Activated naive CD8-positive, alpha-beta T cell treated with anti-CD3 and anti-CD28 coated beads, Interleukin-2, amount 50 U/mL, for 16 hours (primary cell): Measurements from ENCODE around the gene RABGGTA.
A peak's percentile ranks its signal among the peaks of the same experiment; 100 is the strongest.

Experiments used
- DNase-seq: peaks from one replicate; pipeline ENCODE4 v3.0.0-alpha.2; 2020; ENCODE audit warnings: low read depth, low spot score

The RABGGTA gene

GRCh38 chr14:24279301-24280186, 8.1 kb upstream of the RABGGTA start:
- DNase-seq: no peak

- DNase-seq: no peak
Observed at GRCh38 chr14:24278424-24278823, 7.0 kb upstream of the RABGGTA start.

GRCh38 chr14:24277606-24278321, 6.4 kb upstream of the RABGGTA start:
- DNase-seq: no peak

DNA sequence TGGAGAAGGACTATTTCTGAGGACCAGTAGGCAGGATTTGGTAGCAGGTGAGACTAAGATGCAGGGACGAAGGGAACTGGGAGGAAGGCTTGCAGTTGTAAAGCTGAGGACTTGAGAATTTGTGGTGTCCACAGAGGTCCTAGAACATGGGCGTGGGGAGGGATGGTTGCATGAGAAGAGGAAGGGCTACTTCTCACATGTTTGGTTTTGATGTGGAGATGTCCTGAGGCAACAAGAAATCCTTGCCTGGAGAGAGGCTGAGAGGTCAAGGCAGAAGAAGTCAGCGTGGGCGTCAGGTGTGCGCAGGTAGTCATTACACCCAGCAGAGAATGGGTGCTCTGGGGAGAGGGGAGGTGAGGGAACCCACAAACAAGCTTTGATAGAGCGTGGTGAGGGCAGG, 5.7 kb upstream of the RABGGTA start:
- no peak for DNase-seq

DNA sequence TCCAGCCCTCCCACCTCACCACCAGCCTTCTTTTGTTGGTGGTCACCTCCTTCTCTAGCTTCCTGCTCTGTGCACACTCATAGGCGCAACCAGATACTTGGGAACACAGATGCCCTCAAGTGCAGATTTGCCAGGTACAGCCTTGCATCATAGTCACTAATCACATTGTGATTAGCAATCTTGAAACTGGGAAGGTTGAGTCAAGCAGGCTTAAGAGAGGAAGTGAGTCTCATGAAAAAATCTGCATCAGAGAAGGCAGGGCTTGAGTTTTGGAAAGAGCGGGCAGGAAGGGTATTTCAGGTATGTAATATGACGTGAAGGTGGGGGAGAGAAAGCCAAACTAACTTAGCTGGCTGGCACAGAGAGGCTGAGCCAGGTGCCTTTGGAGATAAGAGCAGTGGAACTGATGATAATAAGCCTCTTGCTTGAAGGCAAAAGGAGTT, 2.7 kb upstream of the RABGGTA start:
- peak; percentile 20 for DNase-seq

DNA sequence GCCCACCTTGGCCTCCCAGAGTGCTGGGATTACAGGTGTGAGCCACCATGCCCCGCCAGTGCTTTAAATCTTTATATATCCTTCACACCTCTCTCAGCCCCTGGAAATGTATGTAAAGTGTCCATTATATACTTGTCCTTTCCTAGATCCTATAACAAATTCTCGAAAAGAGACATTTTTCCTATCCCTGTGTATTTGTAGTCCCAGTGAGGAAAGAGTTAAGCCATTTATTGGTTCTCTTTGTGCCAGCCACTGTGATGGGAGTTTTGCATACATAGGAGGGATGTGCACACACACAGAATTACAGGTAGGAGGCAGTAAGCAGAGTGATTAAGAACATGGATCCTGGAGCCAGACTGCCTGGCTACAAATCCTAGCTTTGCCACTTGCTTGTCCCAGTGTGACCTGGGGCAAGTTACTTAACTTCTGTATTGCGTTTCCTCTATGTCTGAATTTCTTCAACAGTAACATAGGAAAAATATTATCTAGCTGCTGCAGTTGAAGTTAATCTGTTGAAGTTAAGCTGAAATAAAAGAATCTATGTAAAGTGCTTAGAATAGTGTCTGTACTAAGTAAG, 2.1 kb upstream of the RABGGTA start:
- DNase-seq: no peak

DNA sequence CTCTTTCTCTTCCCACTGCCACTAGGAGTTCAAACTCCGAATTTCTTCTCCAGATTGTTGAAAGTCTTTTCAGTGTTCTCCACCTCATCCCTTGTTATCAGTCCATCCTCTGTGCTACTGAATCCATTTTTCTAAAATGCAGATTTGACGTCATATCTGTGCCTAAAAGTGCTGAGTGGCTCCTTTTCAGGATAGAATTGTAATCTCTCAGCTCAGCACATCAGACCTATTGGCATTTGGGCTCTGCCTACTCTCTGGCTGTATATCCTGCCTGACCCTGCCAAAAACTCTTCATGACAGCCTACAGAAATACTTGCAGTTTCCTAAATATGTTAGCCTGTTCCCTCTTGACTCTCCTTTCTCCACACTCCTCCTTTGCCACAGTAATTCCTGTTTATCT, 1.1 kb upstream of the RABGGTA start:
- no peak for DNase-seq

DNA sequence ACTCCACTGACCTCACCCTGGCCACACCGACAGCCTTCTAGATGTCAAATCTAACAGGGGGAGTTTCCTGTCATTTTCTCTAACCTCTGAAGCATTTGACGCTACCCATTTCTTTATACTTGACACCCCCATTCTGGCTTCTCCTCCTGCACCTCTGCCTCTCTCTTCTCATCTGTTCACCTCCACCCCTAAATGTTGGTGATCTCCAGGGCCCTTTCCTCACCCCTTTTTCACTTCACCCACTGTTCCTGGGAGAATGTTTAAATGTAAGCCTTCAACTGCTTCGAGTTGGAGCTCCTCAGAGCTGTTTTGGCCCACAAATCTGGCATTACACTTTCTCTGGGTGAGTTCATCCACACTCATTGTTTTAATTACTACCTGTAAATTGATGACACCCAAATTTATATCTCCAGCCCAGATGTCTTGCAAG, 452 bp upstream of the RABGGTA start:
- DNase-seq: no peak

DNA sequence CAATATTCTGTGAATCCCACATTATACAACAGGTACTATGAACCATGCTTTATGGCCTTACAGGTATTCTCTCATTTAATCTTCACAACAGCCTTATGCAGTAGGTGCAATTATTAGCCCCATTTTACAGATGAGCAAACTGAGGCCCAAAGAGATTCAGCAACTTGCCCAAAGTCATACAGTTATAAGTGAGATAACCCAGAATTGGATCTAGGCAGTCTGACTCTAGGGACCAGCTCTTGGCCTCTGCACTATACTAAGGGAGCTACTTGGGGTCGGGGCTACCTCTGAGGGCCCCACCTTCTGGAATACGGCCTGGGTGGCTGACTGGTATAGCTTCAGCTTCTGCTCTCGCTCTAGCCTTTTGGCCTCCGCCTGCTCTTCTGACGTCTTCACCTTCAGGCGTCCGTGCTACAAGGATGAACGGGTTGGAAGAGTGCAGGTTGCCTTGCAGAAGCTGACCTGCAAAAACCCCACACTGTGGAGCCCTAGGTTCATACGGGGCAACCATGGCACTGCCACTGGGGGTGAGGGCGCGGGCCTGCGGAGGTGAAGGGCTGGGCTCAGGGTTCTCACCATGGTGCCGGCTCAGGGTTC, 762 bp downstream of the RABGGTA start:
- DNase-seq: no peak

GRCh38 chr14:24269910-24270536, 1.4 kb downstream of the RABGGTA start:
- DNase-seq: no peak

DNA sequence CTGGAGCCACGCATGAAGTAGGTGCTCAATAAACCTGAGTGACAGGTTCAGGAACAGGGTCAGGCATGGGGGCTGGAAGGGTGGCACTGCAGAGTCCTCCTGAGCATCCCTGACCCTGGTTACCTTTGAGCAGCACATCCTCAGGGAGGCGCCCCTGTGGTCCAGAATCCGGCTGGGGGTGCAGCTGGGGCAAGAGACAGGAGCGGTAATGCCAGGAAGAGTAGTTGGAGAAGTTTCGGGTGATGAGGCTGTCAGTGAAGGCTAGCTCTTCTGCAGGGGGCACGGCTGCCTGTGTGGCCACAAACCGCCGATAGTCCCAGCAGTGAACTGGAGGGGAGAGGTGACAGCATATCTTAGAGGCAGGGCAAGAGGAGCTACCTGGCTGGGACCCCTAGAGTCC, 2.0 kb downstream of the RABGGTA start:
- no peak for DNase-seq

- no peak for DNase-seq
Observed at GRCh38 chr14:24268225-24268624, 3.2 kb downstream of the RABGGTA start.

DNA sequence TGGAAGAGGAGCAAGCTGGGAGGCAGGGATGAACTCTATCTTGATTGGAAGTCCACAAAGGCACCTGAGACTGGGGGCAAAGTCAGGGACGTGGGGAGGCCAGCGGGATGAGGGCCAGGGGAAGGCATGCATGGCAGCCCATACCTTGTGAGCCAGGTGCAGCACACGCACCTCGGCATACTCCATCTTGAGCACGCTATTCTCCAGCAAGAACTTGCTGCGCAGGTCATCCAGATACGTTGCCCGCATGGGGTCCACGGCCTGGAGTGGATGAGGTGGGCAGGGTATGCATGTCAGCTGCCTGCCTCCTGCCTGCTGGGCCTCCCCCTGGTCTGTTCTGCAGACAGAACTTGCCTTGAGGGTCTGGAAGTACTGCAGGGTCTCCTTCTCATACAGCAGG, 3.9 kb downstream of the RABGGTA start:
- DNase-seq: no peak

GRCh38 chr14:24266344-24267244, 4.8 kb downstream of the RABGGTA start:
- DNase-seq: no peak

DNA sequence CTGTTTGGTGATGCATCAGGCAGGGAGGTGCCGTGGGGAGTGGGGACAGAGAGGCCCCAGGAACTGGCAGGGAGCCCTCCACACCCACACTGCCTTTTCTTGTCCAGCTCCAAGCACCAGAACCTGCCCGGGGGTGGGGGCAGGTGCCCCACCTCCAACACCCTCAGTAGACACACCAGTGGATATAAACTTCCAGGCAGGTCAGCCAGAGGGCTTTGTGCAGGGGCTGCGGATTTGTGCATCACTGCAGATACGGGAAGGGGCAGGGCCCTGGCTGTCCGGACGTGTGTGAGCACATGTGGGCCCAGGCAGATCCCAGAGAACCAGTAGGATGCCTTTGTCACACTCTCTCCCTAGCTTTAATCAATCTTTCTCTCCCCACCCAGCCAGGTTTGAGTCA, 7.1 kb downstream of the RABGGTA start:
- DNase-seq: no peak

GRCh38 chr14:24263848-24264247, 7.5 kb downstream of the RABGGTA start:
- DNase-seq: no peak

DNA sequence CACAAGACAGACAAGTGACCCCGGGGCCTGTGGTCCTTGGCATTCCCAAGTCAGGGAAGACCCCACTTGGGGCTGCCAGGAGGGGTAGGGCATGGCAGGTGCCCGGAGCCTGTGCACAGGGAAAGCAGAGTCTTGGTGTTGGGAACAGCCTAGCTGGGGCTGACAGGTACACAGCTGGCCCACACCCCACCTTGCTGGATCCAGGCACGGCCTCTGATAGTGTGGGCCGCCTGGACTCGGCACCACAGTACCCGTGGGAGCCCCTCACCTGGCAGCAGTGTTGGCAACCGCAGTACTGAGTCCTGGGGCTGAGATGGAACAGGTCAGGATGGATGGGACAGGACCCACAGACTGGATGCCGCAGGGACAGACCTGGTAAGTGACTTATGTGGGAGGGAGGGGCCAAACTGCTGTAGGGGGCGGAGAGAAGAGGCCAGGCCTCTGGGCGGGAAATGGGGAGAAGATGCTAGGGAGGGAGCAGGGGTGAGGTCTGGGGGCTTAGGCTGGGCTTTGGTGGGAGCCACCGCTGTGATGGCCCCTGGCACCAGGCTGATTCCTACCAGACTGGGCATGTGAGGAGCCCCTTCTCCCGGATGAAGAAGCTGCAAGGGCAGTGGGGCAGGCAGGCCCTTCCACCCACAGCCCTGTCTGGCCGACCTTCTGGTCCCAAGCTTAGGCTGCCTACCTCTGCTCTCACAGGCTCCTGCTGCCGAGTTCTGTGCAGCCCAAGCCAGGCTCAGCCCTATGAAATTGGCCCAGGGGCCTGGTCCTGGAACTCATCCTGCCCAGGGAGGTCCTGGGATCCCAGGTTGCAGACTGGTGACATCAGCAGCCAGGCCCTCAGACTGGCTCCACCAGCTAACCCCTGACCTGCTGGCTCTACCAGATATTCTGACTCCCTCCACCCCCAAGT, 8.3 kb downstream of the RABGGTA start, which contains the start of gene TGM1:
Gene TGM1 (minus strand): TSS at position 357 of the 913 bp plus-strand sequence. CDS start 825 bp downstream, outside the sequence.
- DNase-seq: no peak

- DNase-seq: no peak
Observed at GRCh38 chr14:24261969-24262327, 9.4 kb downstream of the RABGGTA start.

- DNase-seq: no peak
Observed at GRCh38 chr14:24261256-24261968, 10.0 kb downstream of the RABGGTA start.
